Measurements from ENCODE around the gene RHOT1.
"Not testable (repeated sequence)": the region's sequence is repeated elsewhere in the genome, so short reads cannot be mapped to it uniquely, and the experiment has no call there.

RHOT1 gene

DNA sequence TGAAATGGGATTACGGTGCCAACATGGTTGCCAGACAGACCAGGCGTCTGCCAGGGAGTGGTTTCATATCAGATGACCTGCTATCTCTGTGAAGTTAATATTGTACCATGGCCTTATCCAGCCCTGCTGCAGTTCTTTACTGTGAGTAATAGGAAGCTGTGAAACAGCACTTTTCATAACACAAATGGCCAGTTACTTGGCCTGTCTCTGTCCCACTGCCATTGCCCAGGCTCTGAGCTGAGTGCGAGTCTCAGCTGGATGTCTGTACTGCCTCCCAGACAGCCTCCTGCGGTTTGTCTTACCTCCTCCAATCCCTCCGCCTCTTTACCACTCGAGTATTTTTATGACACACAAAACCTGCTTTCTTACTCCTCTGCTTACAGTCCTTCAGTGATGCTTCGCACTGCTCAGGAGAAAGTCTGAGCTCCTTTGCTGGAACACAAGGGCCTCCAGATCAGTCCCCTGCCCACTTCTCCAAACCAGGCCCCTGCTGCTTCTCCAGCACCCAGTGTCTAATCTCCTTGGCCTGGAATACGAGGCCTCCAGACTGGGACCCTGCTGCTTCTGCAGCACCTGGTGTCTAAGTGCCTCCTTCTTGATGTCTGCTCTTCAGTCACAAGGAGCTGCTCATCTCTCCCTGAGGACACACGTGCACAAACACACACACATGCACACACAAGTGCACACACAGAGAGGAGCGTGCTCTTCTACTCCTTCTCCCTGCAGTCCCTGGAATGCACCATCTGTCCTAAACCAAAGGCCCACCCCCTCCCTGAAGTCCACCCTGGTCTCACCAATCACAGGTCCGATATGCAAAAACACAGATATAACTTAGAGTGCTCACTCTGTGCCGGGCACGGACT is 17.1 kb upstream of the RHOT1 start:
- DNase-seq (ENCODE audit: low spot score) = no peak

DNA sequence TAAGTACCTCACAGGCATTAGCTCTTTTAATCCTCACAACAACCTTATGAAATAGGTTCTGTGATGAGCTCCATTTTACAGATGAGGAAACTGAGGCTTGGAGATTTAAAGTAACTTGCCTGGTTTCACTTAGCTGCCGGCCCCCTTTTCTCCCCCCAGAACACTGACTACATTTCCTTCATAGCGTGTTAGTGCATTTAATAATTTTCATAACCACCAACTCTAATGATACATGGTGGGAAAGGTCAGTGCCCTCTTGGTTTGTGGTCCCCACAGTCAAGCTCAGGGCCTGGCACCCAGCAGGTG is 16.5 kb upstream of the RHOT1 start:
- DNase-seq (ENCODE audit: low spot score) = no peak

DNA sequence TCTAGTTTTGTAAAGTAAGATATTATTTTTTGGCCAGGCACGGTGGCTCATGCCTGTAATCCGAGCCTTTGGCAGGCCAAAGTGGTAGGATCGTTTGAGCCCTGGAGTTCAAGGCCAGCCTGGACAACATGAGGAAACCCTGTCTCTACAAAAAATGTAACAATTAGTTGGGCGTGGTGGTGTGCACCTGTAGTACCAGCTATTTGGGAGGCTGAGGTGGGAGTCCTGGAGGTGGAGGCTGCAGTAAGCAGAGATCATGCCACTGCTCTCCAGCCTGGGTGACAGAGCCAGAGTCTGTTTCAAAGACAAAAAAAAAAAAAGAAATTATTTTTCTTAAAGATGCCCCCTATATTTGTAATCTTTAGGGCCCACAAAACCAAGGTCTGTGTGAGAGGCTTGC is 16.0 kb upstream of the RHOT1 start:
- DNase-seq (ENCODE audit: low spot score) = no peak

DNA sequence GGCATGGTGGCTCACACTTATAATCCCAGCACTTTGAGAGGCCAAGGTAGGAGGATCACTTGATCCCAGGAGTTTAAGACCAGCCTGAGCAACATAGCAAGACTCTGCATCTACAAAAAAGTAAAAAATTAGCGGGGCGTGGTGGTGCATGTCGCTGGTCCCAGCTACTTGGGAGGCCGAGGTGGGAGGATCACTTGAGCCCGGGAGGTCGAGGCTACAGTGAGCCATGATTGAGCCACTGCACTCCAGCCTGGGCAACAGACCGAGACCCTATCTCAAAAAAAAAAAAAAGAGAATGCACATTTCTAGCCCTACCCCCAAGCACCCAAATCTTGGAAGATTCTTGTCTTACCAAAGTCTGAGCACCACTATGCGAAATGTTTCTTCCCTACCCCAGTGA is 15.6 kb upstream of the RHOT1 start:
- no peak for DNase-seq (ENCODE audit: low spot score)

DNA sequence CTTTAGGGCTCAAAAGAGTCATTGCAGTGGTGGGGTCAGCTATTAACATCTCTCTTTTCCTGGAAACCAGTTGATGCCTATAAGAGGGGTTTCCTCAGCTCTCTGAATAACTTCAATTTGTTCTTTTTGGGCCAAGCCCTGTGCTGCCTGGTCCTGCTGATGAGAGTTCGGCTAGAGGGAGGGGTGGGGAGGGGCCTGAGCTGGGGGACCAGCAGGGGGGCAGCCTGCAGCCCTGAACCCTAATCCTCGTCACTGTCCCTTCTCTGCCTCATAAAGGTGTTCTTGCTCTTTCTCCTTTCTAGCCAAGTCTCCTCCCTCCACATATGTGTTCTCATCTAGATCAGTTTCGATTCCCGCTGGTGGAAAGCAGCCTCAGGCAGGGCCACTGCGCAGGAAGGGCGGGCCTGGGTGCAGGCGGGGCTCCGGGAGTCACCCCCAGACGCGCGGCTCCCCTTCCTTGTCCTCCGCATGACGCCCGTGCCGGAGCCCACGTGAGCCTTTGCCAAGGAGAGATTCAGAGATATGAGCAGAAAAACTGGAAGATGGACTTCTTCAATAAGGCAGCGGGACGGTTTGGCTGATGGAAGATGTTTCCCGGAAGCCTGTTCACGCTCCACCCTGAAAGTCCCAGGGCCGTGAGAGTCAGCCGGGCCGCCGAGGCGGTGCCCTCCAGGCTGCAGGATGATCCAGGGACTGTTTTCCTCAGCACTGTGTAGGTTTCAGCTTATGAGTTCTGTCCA is 15.0 kb upstream of the RHOT1 start:
- peak; percentile 79 for DNase-seq (ENCODE audit: low spot score)

DNA sequence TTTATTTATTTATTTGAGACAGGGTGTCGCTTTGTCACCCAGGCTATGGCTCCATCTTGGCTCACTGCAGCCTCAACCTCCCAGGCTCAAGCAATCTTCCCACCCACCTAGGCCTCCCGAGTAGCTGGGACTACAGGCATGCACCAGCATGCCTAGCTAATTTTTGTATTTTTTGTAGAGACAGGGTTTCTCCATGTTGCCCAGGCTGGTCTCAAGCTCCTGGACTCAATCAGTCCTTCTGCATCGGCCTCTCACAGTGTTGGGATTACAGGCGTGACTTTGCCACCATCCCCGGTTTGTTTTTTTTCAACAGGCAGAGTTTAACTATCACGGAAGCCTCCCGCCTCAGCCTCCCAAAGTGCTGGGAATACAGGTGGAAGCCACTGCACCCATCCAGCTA is 13.8 kb upstream of the RHOT1 start:
- not testable (repeated sequence) for DNase-seq (ENCODE audit: low spot score)

DNA sequence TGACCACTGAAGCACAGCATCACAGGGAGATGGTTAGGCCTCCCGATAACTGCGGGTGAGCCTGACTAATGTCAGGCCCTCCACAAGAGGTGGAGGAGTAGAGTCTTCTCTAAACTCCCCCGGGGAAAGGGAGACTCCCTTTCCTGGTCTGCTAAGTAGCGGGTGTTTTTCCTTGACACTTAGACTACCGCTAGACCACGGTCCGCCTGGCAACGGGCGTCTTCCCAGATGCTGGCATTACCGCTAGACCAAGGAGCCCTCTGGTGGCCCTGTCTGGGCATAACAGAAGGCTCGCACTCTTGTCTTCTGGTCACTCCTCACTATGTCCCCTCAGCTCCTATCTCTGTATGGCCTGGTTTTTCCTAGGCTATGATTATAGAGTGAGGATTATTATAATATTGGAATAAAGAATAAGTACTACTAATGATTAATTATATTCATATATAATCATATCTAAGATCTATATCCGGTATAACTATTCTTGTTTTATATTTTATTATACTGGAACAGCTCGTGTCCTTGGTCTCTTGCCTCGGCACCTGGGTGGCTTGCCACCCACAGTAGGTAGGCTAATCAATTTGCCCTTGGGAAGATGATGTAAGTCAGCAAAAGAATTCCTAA is 6.7 kb upstream of the RHOT1 start:
- not testable (repeated sequence) for DNase-seq (ENCODE audit: low spot score)

DNA sequence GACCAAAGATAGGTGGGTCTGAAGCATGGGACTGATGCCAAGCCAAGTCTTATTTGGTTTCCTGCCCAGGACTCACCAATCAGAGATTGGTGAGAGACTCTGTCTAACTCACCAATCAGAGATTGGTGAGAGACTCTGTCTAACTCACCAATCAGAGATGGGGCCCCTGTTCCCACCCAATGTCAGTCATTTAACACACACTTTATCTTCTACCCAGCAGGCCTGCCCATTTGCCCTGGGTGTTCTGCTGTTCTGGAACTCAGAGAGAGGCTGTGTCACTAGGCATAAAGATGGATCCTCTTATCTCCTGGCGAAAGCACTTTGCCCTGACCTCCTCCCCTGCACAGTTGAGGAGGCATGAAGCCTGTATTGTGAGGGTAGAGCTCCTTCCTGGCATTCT is 5.4 kb upstream of the RHOT1 start:
- no peak for DNase-seq (ENCODE audit: low spot score)

DNA sequence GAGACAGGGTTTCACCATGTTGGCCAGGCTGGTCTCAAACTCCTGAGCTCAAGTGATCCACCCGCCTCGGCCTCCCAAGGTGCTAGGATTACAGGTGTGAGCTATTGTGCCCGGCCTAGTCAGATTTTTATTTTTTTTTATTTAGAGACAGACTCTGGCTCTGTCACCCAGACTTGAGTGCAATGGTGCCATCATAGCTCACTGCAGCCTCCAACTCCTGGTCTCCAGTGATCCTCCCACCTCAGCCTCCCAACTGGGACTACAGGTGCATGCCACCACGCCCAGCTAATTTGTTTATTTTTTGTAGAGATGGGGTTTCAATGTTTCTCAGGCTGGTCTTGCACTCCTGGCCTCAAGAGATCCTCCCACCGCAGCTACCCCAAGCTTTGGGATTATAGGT is 2.8 kb upstream of the RHOT1 start:
- not testable (repeated sequence) for DNase-seq (ENCODE audit: low spot score)

DNA sequence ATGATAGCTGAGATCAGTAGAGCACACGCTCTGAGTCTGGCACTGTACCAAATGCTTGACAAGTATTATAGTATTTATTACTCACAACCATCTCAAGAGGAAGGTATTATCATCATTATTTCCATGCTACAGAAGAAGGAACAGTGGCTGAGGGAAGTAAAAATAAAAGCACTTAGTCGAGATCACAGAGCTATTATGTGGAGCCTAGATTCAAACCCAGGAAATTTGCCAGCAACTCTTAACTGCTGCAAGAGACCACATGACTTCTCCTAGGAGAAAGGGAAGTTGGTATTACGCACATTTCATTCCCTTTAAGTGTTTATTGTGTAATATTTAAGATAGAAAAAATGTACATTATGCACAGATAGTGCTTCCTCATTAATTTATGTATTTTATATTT is 1.0 kb upstream of the RHOT1 start:
- peak; percentile 86 for DNase-seq (ENCODE audit: low spot score)

DNA sequence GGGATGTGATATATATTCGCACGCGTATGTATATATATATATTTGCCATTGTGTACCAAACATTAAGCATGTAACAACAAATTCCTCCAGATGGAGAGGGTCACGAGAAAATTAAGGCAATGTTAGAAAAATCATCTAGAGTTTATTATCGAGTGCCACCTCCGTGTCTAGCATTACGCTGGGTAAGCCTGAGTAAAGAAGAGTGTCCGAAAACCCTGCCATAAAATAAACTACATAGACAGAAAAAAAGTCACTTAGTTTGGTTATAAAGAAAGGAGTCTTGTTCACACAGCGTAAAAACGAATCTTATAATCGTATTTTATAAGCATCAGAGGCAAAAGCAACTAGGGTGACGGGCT is 644 bp upstream of the RHOT1 start:
- no peak for DNase-seq (ENCODE audit: low spot score)

DNA sequence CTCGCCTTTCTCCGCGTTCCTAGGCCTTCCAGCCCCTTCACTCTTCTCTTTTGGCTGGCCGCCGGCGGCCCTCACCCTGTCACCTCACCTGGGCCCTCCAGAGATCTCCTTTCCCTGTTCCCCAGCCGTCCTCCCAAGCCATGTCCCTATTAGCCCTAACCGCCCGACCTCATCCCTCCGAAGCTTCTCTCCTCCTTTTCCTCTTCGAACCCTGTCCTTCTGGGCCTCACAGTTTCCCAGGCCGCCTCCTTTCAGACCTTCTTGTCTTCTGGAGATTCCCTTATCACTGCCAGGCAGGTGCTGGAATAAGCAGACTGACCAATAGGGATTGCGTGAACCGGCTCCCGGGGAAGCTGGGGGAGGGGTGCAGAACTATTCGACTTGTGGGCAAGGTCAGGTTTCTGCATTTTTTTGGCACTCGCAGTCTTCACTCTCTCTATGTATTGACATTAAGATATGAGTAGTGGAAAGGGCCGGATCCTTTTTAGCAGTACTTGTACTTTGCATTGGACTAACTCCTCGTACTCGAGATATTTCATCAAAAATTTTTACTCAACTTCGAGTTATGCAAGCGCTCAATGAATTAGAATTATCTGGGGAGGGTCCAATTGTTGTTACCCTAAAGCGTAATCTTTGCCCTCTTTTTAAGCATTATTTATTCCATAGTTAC is 690 bp downstream of the RHOT1 start:
- DNase-seq (ENCODE audit: low spot score) = peak; percentile 24

DNA sequence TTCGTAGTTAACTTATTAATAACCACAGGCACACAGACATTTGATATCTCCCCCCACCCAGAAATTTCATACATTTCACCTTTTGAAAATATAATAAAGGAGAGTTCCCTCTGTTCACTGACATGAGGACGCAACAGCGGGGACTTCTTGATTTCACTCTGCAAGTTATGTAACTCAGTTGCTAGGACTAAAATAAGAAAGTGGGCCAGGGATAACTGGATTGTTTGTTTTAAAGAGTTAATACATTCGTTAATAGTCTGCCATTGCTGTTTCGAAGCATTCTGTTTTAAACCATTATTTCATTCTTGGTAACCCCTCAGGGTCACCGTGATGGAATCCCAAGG is 1.2 kb downstream of the RHOT1 start:
- DNase-seq (ENCODE audit: low spot score) = no peak

DNA sequence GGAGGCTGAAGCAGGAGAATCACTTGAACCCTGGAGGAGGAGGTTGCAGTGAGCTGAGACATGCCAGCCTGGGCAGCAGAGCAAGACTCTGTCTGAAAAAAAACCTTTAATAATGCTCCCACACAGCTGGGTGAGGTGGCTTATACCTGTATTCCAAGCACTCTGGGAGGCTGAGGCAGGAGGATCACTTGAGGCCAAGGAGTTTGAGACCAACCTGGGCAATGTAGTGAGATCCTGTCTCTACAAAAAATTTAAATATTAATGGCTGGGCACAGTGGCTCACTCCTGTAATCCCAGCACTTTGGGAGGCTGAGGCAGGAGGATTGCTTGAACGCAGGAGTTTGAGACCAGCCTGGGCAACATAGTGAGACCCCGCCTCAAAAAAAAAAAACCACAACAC is 2.1 kb downstream of the RHOT1 start:
- not testable (repeated sequence) for DNase-seq (ENCODE audit: low spot score)

DNA sequence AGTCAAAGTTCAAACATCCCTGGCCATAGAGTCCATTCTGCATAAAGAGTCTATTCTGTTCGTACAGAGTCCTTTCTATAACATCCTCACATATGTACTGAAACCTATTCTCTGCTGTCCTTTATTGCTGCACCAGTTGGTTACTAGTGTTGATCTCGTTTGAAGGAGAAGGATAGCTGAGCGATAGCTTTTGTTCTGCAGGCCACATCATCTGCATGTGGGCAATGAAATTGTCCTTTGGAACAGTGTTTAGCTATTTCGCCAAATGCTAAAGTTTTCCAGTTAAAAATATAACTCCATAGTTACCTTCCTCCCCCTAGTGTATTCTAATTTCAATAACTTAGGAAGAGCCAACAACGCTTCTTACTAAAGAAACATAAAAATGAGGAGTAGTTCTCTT is 6.0 kb downstream of the RHOT1 start:
- no peak for DNase-seq (ENCODE audit: low spot score)

DNA sequence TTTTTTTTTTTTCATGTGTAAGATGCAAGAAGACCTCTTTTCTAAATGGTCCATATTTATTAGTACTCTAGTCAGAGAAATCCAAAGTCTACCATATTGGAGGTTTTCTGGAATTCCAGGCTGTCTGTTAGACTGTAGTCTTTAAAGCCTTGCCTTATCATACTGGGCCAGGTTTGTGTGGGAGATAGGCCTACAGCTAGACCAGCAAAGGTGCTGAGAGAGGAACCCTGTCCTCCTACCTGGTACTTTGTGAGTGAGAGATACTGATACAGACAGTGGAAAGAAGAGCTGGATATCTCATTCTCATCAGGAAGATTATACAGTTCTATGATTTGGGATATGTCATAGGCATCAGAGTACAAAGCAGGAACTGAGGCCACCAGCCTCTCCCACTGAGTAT is 8.1 kb downstream of the RHOT1 start:
- DNase-seq (ENCODE audit: low spot score) = no peak

DNA sequence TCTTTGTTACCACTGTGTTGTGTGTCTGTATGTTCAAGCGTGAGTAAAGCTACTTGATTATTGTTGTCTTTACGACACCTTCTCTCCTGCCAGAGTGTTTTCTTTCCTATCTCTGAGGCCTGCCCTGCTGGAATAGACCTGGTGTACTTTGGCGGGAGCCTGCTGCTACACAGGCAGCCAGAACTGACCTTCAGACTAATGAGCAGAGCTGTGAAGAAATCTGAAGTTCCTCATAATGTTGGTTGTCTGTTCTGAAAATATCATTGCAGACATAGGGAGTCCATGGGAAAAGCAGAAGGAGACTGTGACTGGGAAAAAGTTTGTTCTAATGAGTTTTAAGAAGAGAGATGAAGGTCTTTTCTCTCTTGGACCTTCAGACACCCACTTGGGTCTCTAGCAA is 9.8 kb downstream of the RHOT1 start:
- no peak for DNase-seq (ENCODE audit: low spot score)

DNA sequence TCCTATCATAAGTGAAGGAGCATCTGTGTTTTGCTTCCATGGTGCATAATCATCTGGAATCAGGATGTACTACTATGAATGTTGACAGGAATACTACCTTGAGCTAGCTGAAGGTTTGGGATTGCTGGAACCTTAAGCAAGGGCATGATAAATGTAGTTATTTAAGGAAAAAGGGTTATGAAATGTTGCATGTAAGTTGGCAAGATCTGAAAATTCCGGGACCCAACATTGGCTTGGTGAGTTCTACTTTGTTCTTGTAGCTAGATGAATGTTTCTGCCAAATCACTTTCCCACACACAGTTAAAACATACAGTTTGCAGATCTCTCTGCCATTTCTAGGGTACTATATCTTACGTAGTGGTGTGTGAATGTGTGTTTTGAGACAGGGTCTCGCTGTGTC is 13.6 kb downstream of the RHOT1 start:
- no peak for DNase-seq (ENCODE audit: low spot score)

DNA sequence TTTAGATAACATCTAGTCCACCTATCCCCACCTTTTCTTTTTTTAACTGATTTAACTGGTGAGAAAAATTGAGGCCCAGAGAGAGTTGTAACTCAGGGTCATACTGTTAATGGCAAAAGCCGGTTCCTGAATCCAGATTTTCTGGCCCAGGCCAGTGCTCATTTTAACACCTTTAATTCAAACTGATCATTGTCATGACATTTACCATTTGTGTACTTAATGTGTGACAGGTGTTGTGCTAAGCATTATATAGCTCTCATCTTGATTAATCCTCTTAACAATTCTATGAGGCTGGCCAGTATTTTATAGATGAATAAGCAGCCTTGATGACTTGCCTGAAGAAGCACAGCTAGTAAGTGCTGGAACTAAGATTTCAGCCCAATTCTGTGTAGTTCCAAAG is 14.4 kb downstream of the RHOT1 start:
- no peak for DNase-seq (ENCODE audit: low spot score)

DNA sequence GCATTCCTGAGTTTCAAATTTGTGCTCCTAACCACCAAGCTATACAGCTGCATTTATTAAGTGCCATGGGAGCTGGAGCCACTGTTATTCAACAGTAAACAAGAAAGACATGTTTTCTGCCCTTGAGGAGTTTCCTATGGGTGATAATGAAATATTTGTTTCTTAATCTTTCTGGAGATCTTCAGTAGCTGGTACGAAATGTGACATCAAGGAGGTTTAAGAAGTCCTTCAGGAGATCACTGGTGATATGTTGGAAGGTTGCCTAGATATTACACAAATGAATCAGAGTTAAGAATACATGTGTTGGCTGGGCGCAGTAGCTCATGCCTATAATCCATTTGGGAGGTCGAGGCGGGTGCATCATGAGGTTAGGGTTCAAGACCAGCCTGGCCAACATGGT is 14.9 kb downstream of the RHOT1 start:
- DNase-seq (ENCODE audit: low spot score) = no peak

DNA sequence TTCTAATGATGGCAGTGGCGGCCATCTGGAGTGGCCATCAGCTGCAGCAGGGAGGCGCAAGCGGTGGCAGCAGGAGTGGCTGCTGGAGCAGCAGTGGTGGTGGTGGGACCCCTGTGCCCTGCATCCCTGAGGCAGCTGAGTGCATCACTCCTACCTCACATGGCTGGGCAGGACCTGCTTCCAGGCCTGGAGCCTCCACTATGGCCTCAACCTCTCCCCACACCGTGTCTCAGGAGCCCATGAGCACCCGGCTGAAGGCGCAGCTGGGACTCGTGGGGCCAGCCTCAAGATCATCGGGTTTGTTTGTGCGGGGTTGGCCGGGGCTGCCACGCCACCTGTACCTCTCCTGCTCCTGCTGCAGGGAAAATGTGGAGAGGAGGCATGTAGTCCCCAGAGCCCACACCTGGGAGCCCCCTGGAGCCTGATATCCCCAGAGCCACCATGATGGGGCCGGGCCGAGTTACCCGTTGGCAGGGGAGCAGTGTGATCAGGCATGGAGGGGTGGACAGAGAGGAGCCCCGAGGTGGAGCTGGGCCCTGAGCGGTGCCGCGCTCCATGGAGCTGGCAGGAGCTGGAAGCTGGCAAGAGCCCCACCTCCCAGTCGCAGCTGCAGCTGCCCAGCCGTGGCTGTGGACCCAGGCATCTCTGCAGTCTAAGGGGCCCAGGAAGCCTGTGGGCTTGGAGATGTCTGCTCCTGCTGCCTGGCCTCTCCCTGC is 16.7 kb downstream of the RHOT1 start:
- DNase-seq (ENCODE audit: low spot score) = peak; percentile 58
